Inflammatory macrophage treated with lipopolysaccharide for 4 hours (primary cell): ENCODE data around the gene FTH1.
A peak's percentile ranks its signal among the peaks of the same experiment; 100 is the strongest.

Experiments
- DNase-seq: peaks from one replicate; pipeline ENCODE4 v3.0.0-alpha.2; 2020

The FTH1 gene

GRCh38 chr11:61978703-61979661, 11.5 kb upstream of the FTH1 start:
- no peak for DNase-seq

- no peak for DNase-seq
These were observed 9.5 kb upstream of the FTH1 start for GRCh38 chr11:61976813-61977475.

GRCh38 chr11:61976420-61976800, 9.0 kb upstream of the FTH1 start:
- DNase-seq, result no peak

GRCh38 chr11:61975638-61976419, 8.4 kb upstream of the FTH1 start:
- DNase-seq, result peak; percentile 78

GRCh38 chr11:61974766-61975631, 7.6 kb upstream of the FTH1 start:
- DNase-seq, result no peak

- peak; percentile 61 for DNase-seq
These were observed 6.2 kb upstream of the FTH1 start for GRCh38 chr11:61973476-61974162.

- peak; percentile 99 for DNase-seq
These were observed 5.4 kb upstream of the FTH1 start for GRCh38 chr11:61972672-61973475.

GRCh38 chr11:61972112-61972671, 4.8 kb upstream of the FTH1 start:
- DNase-seq, result no peak

GRCh38 chr11:61971248-61972111, 4.0 kb upstream of the FTH1 start:
- DNase-seq, result peak; percentile 99

- peak; percentile 96 for DNase-seq
These were observed 2.6 kb upstream of the FTH1 start for GRCh38 chr11:61969838-61970662.

GRCh38 chr11:61969391-61969758, 1.9 kb upstream of the FTH1 start:
- no peak for DNase-seq

- DNase-seq, result no peak
These were observed 1.4 kb upstream of the FTH1 start for GRCh38 chr11:61968758-61969390.

GRCh38 chr11:61967924-61968757, 707 bp upstream of the FTH1 start:
- DNase-seq, result peak; percentile 87

- no peak for DNase-seq
These were observed 709 bp downstream of the FTH1 start for GRCh38 chr11:61966734-61967115.

- DNase-seq, result peak; percentile 66
These were observed 2.7 kb downstream of the FTH1 start for GRCh38 chr11:61964666-61965271.

GRCh38 chr11:61964058-61964665, 3.3 kb downstream of the FTH1 start:
- no peak for DNase-seq
